Stimulated activated CD4-positive, alpha-beta T cell treated with anti-CD3 and anti-CD28 coated beads, Interleukin-4, amount 100 ng/mL, for 48 hours (primary cell): Measurements from ENCODE around the gene CAMK4.
"Not testable (repeated sequence)": the region's sequence is repeated elsewhere in the genome, so short reads cannot be mapped to it uniquely, and the experiment has no call there.

Experiments used
- DNase-seq, 2 donors: peaks; one replicate each; pipeline ENCODE4 v3.0.0-alpha.2; 2020; ENCODE audit warnings: low read depth in 2 of 2

Gene CAMK4

GRCh38 chr5:111310711-111311620, 86.8 kb downstream of the CAMK4 start:
- no peak for DNase-seq

GRCh38 chr5:111311666-111312065, 87.5 kb downstream of the CAMK4 start:
- DNase-seq, result no peak

GRCh38 chr5:111313017-111313724, 89.0 kb downstream of the CAMK4 start:
- no peak for DNase-seq

GRCh38 chr5:111320953-111321352, 96.8 kb downstream of the CAMK4 start:
- DNase-seq, result no peak

- DNase-seq, result no peak
Observed at GRCh38 chr5:111321376-111321775, 97.2 kb downstream of the CAMK4 start.

- DNase-seq, result no peak
Observed at GRCh38 chr5:111326551-111326950, 102.4 kb downstream of the CAMK4 start.

- DNase-seq, result no peak
Observed at GRCh38 chr5:111337133-111337532, 112.9 kb downstream of the CAMK4 start.

GRCh38 chr5:111337688-111338087, 113.5 kb downstream of the CAMK4 start:
- no peak for DNase-seq

- no peak for DNase-seq
Observed at GRCh38 chr5:111345731-111346130, 121.5 kb downstream of the CAMK4 start.

- DNase-seq, result no peak
Observed at GRCh38 chr5:111347021-111347420, 122.8 kb downstream of the CAMK4 start.

GRCh38 chr5:111348661-111349329, 124.6 kb downstream of the CAMK4 start:
- DNase-seq, result no peak

GRCh38 chr5:111349429-111349828, 125.2 kb downstream of the CAMK4 start:
- DNase-seq, result no peak

GRCh38 chr5:111353035-111353434, 128.9 kb downstream of the CAMK4 start:
- DNase-seq, result no peak

GRCh38 chr5:111358726-111359125, 134.5 kb downstream of the CAMK4 start:
- DNase-seq, result not testable (repeated sequence)

- DNase-seq, result no peak
Observed at GRCh38 chr5:111360173-111360572, 136.0 kb downstream of the CAMK4 start.

GRCh38 chr5:111364992-111365391, 140.8 kb downstream of the CAMK4 start:
- no peak for DNase-seq

- DNase-seq, result no peak
Observed at GRCh38 chr5:111366388-111366787, 142.2 kb downstream of the CAMK4 start.

GRCh38 chr5:111367115-111367514, 142.9 kb downstream of the CAMK4 start:
- no peak for DNase-seq

GRCh38 chr5:111372799-111373198, 148.6 kb downstream of the CAMK4 start:
- no peak for DNase-seq

GRCh38 chr5:111374380-111374779, 150.2 kb downstream of the CAMK4 start:
- DNase-seq, result no peak

GRCh38 chr5:111375645-111376044, 151.5 kb downstream of the CAMK4 start:
- DNase-seq, result no peak

- DNase-seq, result no peak
Observed at GRCh38 chr5:111377306-111377705, 153.1 kb downstream of the CAMK4 start.
